Mesodermal cell (in vitro differentiated cells): ENCODE results near the gene ARHGEF26.

Experiments
- H3K27ac ChIP-seq: 2 replicates; pipeline ENCODE4 v1.7.0; 2013; ENCODE audit warnings: mild to moderate bottlenecking, low read depth, low read length, moderate library complexity; ENCODE audit not compliant: severe bottlenecking
- H3K36me3 ChIP-seq: 2 replicates; pipeline ENCODE4 v1.7.1; 2013; ENCODE audit warnings: mild to moderate bottlenecking, low read length, moderate library complexity; ENCODE audit not compliant: control insufficient read depth, insufficient read depth
- H3K4me1 ChIP-seq: one replicate; pipeline ENCODE4 v1.7.1; 2013; ENCODE audit warnings: mild to moderate bottlenecking, low read length; ENCODE audit not compliant: insufficient read depth, control insufficient read depth, poor library complexity, severe bottlenecking
- H3K4me3 ChIP-seq: 2 replicates; pipeline ENCODE4 v1.7.0; 2013; ENCODE audit warnings: low read length, control low read depth, mild to moderate bottlenecking; ENCODE audit not compliant: insufficient read depth, poor library complexity, severe bottlenecking; ENCODE audit errors: extremely low read depth
- H3K9me3 ChIP-seq: 2 replicates; pipeline ENCODE4 v1.7.1; 2013; ENCODE audit warnings: mild to moderate bottlenecking, low read length, moderate library complexity; ENCODE audit not compliant: control insufficient read depth
- WGBS, 2 experiments: methylation state at CpG; one replicate each; pipeline ENCODE4 v1.1.5; 2013; ENCODE audit warnings: missing lambda C conversion rate in 2 of 2; ENCODE audit not compliant: insufficient coverage in 2 of 2; 5-methylcytosine and 5-hydroxymethylcytosine counted together

Gene ARHGEF26

DNA sequence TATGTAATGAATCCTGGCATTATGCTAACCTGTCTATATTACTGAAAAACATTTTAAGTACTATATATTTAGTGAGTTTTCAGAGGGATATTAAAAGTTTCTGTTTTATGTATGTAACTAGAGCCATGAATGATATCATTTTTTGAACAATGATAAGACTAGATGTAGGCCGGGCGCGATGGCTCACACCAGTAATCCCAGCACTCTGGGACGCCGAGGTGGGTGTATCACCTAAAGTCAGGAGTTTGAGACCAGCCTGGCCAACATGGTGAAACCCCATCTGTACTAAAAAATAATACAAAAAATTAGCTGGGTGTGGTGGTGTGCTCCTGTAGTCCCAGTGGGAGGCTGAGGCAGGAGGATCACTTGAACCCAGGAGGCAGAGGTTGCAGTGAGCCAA, 169.0 kb downstream of the ARHGEF26 start:
- H3K4me3 ChIP-seq = no peak overlapping the region
- 95% methylated on average over 4 of the region's 5 CpGs; no CpG with 5 or more reads in 1 of the 2 experiments for WGBS, 2 experiments
- no peaks in the 10 kb centered on the region for H3K9me3 ChIP-seq
- no peaks in the 10 kb centered on the region for H3K4me1 ChIP-seq
- peaks cover 74% of the 10 kb centered on the region for H3K36me3 ChIP-seq
- no peak overlapping the region for H3K27ac ChIP-seq

DNA sequence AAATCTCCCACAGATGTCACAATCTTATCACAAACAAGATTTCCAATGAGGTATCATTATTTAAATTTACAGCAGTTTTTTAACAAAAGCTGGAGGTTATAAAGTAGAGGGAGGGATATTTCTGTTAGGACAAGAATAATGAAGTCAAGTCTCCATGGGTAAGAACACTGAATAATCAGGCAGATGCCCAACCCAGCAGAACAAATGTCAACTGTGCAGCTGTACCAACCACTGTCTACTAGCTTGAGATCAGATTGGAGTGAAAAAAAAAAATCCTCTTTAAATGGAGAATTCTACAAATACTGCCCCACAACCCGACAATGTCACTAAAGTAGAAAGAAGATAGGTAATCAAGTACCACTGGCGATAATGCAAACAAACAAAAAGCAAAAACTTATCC, 172.8 kb downstream of the ARHGEF26 start:
- Histone ChIP-seq H3K4me1 (no peaks in the 10 kb centered on the region), H3K9me3 (no peaks in the 10 kb centered on the region), H3K4me3 (no peak overlapping the region), H3K27ac (no peak overlapping the region), H3K36me3 (peaks cover 78% of the 10 kb centered on the region)
- no CpG with 5 or more reads among the region's 2 CpGs for WGBS, 2 experiments

DNA sequence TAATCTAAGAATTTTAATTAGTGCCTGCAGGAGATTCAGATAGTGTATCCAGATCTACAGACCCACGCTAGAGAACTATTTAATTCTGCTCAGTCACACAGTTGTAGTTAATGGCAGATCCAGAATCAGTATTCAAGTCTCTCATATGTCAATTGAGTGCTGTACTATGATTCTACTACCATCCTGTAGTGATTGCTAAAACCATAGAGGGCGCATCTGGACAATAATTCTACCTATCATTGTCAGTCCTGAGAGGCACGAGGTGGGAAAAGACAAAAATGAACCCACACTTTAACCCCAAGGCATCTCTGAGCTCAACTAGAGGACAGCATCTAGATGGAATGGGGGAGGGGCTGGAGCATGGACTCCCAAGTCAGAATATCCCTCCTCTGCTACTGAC, 180.4 kb downstream of the ARHGEF26 start:
- Histone ChIP-seq H3K9me3 (no peaks in the 10 kb centered on the region), H3K27ac (no peak overlapping the region), H3K4me3 (no peak overlapping the region), H3K4me1 (no peaks in the 10 kb centered on the region), H3K36me3 (peaks cover 74% of the 10 kb centered on the region)
- no CpG with 5 or more reads among the region's 3 CpGs for WGBS, 2 experiments

DNA sequence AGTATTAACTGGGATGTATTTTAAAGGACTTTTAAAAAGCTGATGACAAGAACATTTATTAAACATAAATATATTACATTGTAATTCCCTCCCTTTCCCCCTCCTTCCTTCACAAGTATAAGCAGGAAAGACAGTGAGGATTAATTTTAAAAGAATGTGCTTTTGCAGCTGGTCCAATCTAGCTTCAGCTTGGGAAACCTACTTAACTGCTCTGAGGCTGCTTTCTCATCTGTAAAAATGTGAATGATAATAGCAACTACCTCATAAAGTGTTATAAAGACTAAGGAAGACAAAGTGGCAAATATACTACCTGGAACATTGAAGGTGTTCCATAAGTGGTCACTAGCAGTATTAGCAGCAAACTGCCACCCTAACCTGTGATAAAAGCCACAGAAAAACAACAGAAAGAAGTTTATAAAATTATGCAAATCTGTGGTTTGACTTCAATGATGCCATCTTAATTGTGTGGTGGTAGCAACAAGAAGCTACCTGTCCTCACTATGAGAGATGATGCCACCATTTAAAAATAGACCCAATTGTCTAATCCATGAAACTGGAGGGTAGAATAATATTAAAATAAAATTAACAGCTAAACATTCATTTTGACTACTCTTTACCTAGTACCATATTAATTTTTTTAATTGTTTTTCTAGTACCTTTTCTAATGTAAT, 183.1 kb downstream of the ARHGEF26 start:
- no peak overlapping the region for H3K4me3 ChIP-seq
- H3K36me3 ChIP-seq = peaks cover 69% of the 10 kb centered on the region
- no peaks in the 10 kb centered on the region for H3K9me3 ChIP-seq
- no peak overlapping the region for H3K27ac ChIP-seq
- H3K4me1 ChIP-seq = no peaks in the 10 kb centered on the region

DNA sequence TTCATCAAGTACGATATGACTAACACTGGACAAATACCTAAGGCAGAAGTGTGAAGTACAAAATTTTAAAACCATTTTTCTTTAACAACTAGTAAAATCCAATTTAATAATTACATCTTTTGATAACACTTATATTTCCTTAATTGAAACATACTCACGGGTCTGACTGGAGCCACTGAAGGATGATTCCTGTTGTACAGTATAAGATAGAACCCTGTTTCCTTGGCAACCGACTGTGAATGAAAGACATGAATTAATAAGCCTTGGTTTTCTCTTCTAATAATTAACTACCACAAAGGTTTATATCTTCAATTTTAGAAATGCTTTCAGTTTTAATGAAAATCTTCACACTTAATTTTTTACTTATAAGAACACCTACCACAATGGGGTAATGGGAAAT, 183.7 kb downstream of the ARHGEF26 start:
- Histone ChIP-seq H3K4me1 (no peaks in the 10 kb centered on the region), H3K4me3 (no peak overlapping the region), H3K27ac (no peak overlapping the region), H3K9me3 (no peaks in the 10 kb centered on the region), H3K36me3 (peaks cover 69% of the 10 kb centered on the region)
- WGBS, 2 experiments = 100% methylated on average over 1 of the region's 3 CpGs; no CpG with 5 or more reads in 1 of the 2 experiments

DNA sequence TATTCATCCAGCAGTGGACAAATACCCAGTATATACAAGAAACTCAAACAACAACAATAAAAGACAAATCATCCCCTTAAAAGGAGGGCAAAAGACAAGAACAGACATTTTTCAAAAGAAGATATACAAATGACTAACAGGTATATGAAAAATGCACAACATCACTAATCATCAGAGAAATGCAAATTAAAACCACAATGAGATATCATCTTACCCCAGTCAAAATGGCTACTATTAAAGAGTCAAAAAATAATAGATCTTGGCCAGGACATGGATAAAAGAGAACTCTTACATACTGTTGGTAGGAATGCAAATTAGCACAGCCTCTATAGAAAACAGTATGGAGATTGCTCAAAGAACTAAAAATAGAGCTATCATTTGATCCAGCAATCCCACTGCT, 186.2 kb downstream of the ARHGEF26 start:
- Histone ChIP-seq H3K4me1 (no peaks in the 10 kb centered on the region), H3K4me3 (no peak overlapping the region), H3K36me3 (peaks cover 53% of the 10 kb centered on the region), H3K9me3 (no peaks in the 10 kb centered on the region), H3K27ac (no peak overlapping the region)
